T-helper 1 cell treated with Interleukin-12 subunit alpha and Interleukin-12 subunit beta and Interleukin-4 antibody, amounts not matched to agents 30 μg/mL and 1 μg/mL, for 36 hours (primary cell): ENCODE data around the gene RGS17.
A peak's percentile ranks its signal among the peaks of the same experiment; 100 is the strongest.

Source experiments
- H3K27ac Mint-ChIP-seq: one replicate; pipeline ENCODE4 v1.8.0; 2021; ENCODE audit warnings: mild to moderate bottlenecking, mixed read lengths
- H3K27me3 Mint-ChIP-seq: one replicate; pipeline ENCODE4 v1.8.0; 2021; ENCODE audit warnings: low read depth, mixed read lengths
- H3K36me3 Mint-ChIP-seq: one replicate; pipeline ENCODE4 v1.8.0; 2021; ENCODE audit warnings: low read depth, mixed read lengths
- H3K4me1 Mint-ChIP-seq: one replicate; pipeline ENCODE4 v1.8.0; 2021; ENCODE audit warnings: low read depth, mixed read lengths
- H3K4me3 Mint-ChIP-seq: one replicate; pipeline ENCODE4 v1.8.0; 2021; ENCODE audit warnings: mild to moderate bottlenecking, moderate library complexity, mixed read lengths
- H3K9me3 Mint-ChIP-seq: one replicate; pipeline ENCODE4 v1.8.0; 2021; ENCODE audit warnings: mixed read lengths

The RGS17 gene

GRCh38 chr6:152983637-152984512, 147.2 kb downstream of the RGS17 start:
- H3K36me3 Mint-ChIP-seq = peaks cover 27% of the 10 kb centered on the region

GRCh38 chr6:152982904-152983636, 148.0 kb downstream of the RGS17 start, which contains the start of gene FBXO5:
FBXO5 (minus strand) TSS chr6:152983041; CDS start chr6:152982959, 82 bp downstream.
- Mint-ChIP-seq H3K27ac (peak within 1 kb of the TSS; percentile 100), H3K4me1 (peaks cover 36% of the 10 kb centered on the region), H3K9me3 (no peaks in the 10 kb centered on the region), H3K27me3 (no peaks in the 10 kb centered on the region), H3K36me3 (peaks cover 27% of the 10 kb centered on the region), H3K4me3 (peak within 1 kb of the TSS; percentile 99)

More at GRCh38 chr6:152983637-152984512, 147.2 kb downstream of the RGS17 start:
- Mint-ChIP-seq H3K4me1 (peaks cover 32% of the 10 kb centered on the region), H3K4me3 (peak overlapping the region; percentile 99), H3K9me3 (no peaks in the 10 kb centered on the region), H3K27ac (peak overlapping the region; percentile 100), H3K27me3 (no peaks in the 10 kb centered on the region)

GRCh38 chr6:152981989-152982903, 148.8 kb downstream of the RGS17 start:
- Mint-ChIP-seq H3K4me3 (peak overlapping the region; percentile 99), H3K27me3 (no peaks in the 10 kb centered on the region), H3K9me3 (no peaks in the 10 kb centered on the region), H3K27ac (peak overlapping the region; percentile 68), H3K36me3 (peaks cover 26% of the 10 kb centered on the region), H3K4me1 (peaks cover 39% of the 10 kb centered on the region)

GRCh38 chr6:152981219-152981618, 149.9 kb downstream of the RGS17 start:
- peaks cover 46% of the 10 kb centered on the region for H3K4me1 Mint-ChIP-seq
- peak overlapping the region; percentile 14 for H3K27ac Mint-ChIP-seq
- peak overlapping the region; percentile 75 for H3K4me3 Mint-ChIP-seq
- peaks cover 21% of the 10 kb centered on the region for H3K36me3 Mint-ChIP-seq
- H3K9me3 Mint-ChIP-seq = no peaks in the 10 kb centered on the region
- no peaks in the 10 kb centered on the region for H3K27me3 Mint-ChIP-seq

- Mint-ChIP-seq H3K4me1 (peaks cover 51% of the 10 kb centered on the region), H3K27me3 (no peaks in the 10 kb centered on the region), H3K27ac (peak overlapping the region; percentile 42), H3K9me3 (no peaks in the 10 kb centered on the region), H3K4me3 (peak overlapping the region; percentile 75), H3K36me3 (peaks cover 22% of the 10 kb centered on the region)
These were observed 150.4 kb downstream of the RGS17 start for GRCh38 chr6:152980656-152981055.

- no peak overlapping the region for H3K27ac Mint-ChIP-seq
- H3K4me1 Mint-ChIP-seq = peaks cover 53% of the 10 kb centered on the region
- peaks cover 27% of the 10 kb centered on the region for H3K36me3 Mint-ChIP-seq
- no peaks in the 10 kb centered on the region for H3K27me3 Mint-ChIP-seq
- no peak overlapping the region for H3K4me3 Mint-ChIP-seq
- no peaks in the 10 kb centered on the region for H3K9me3 Mint-ChIP-seq
These were observed 152.0 kb downstream of the RGS17 start for GRCh38 chr6:152979116-152979515.

- H3K27me3 Mint-ChIP-seq = no peaks in the 10 kb centered on the region
- peaks cover 37% of the 10 kb centered on the region for H3K36me3 Mint-ChIP-seq
- H3K4me3 Mint-ChIP-seq = no peak overlapping the region
- peaks cover 62% of the 10 kb centered on the region for H3K4me1 Mint-ChIP-seq
- no peaks in the 10 kb centered on the region for H3K9me3 Mint-ChIP-seq
- no peak overlapping the region for H3K27ac Mint-ChIP-seq
These were observed 153.0 kb downstream of the RGS17 start for GRCh38 chr6:152978058-152978457.

- H3K4me3 Mint-ChIP-seq = no peak overlapping the region
- no peak overlapping the region for H3K27ac Mint-ChIP-seq
- H3K9me3 Mint-ChIP-seq = no peaks in the 10 kb centered on the region
- H3K4me1 Mint-ChIP-seq = peaks cover 64% of the 10 kb centered on the region
- H3K36me3 Mint-ChIP-seq = peaks cover 42% of the 10 kb centered on the region
- no peaks in the 10 kb centered on the region for H3K27me3 Mint-ChIP-seq
These were observed 153.5 kb downstream of the RGS17 start for GRCh38 chr6:152977556-152977955.

- H3K4me3 Mint-ChIP-seq = no peak overlapping the region
These were observed 154.3 kb downstream of the RGS17 start for GRCh38 chr6:152976749-152977148.

GRCh38 chr6:152975204-152975915, 155.7 kb downstream of the RGS17 start:
- peaks cover 48% of the 10 kb centered on the region for H3K36me3 Mint-ChIP-seq
- peak overlapping the region; percentile 68 for H3K27ac Mint-ChIP-seq
- peak overlapping the region; percentile 74 for H3K4me3 Mint-ChIP-seq
- H3K4me1 Mint-ChIP-seq = peaks cover 55% of the 10 kb centered on the region
- H3K9me3 Mint-ChIP-seq = no peaks in the 10 kb centered on the region
- H3K27me3 Mint-ChIP-seq = no peaks in the 10 kb centered on the region

More at GRCh38 chr6:152976749-152977148, 154.3 kb downstream of the RGS17 start:
- Mint-ChIP-seq H3K4me1 (peaks cover 64% of the 10 kb centered on the region), H3K36me3 (peaks cover 44% of the 10 kb centered on the region), H3K9me3 (no peaks in the 10 kb centered on the region), H3K27ac (peak overlapping the region; percentile 28), H3K27me3 (no peaks in the 10 kb centered on the region)

GRCh38 chr6:152973916-152974315, 157.2 kb downstream of the RGS17 start:
- Mint-ChIP-seq H3K9me3 (peaks cover 7% of the 10 kb centered on the region), H3K4me3 (peak overlapping the region; percentile 37), H3K27me3 (no peaks in the 10 kb centered on the region), H3K4me1 (peaks cover 44% of the 10 kb centered on the region), H3K36me3 (peaks cover 52% of the 10 kb centered on the region), H3K27ac (peak overlapping the region; percentile 36)

- H3K27ac Mint-ChIP-seq = no peak overlapping the region
- no peaks in the 10 kb centered on the region for H3K27me3 Mint-ChIP-seq
- H3K4me3 Mint-ChIP-seq = no peak overlapping the region
- H3K9me3 Mint-ChIP-seq = peaks cover 30% of the 10 kb centered on the region
- peaks cover 48% of the 10 kb centered on the region for H3K36me3 Mint-ChIP-seq
- H3K4me1 Mint-ChIP-seq = peaks cover 14% of the 10 kb centered on the region
These were observed 161.2 kb downstream of the RGS17 start for GRCh38 chr6:152969688-152970418.
